NCI-H146 (cell line): Measurements from ENCODE around the gene CACTIN.
"Not testable (repeated sequence)": the region's sequence is repeated elsewhere in the genome, so short reads cannot be mapped to it uniquely, and the experiment has no call there.

Experiments
- DNase-seq: peaks from one replicate; lab custom pipeline; 2025; lab: John Stamatoyannopoulos, UW

Gene CACTIN

GRCh38 chr19:3586707-3587346, 39.8 kb downstream of the CACTIN start:
- DNase-seq, result no peak

GRCh38 chr19:3586127-3586626, 40.4 kb downstream of the CACTIN start:
- peak; percentile 6 for DNase-seq

GRCh38 chr19:3585301-3586126, 41.1 kb downstream of the CACTIN start, which contains the start of gene GIPC3:
Gene GIPC3, plus strand, starts transcription at chr19:3585478. Its CDS starts 120 bp downstream, at chr19:3585598.
- peak; percentile 20 for DNase-seq

- not testable (repeated sequence) for DNase-seq
These were observed 42.4 kb downstream of the CACTIN start for GRCh38 chr19:3584036-3584802.

- not testable (repeated sequence) for DNase-seq
These were observed 44.8 kb downstream of the CACTIN start for GRCh38 chr19:3581792-3582191.

GRCh38 chr19:3580156-3580934, 46.2 kb downstream of the CACTIN start:
- DNase-seq, result no peak

GRCh38 chr19:3578390-3578789, 48.2 kb downstream of the CACTIN start:
- no peak for DNase-seq

- DNase-seq, result no peak
These were observed 48.8 kb downstream of the CACTIN start for GRCh38 chr19:3577723-3578344.

- no peak for DNase-seq
These were observed 49.7 kb downstream of the CACTIN start for GRCh38 chr19:3576696-3577443.

- DNase-seq, result no peak
These were observed 50.5 kb downstream of the CACTIN start for GRCh38 chr19:3575949-3576673.

- no peak for DNase-seq
These were observed 51.3 kb downstream of the CACTIN start for GRCh38 chr19:3575260-3575741.

- DNase-seq, result peak; percentile 82
These were observed 52.5 kb downstream of the CACTIN start for GRCh38 chr19:3573858-3574637.

- no peak for DNase-seq
These were observed 53.3 kb downstream of the CACTIN start for GRCh38 chr19:3573162-3573857.

- no peak for DNase-seq
These were observed 53.8 kb downstream of the CACTIN start, which contains the start of gene HMG20B for GRCh38 chr19:3572855-3573161. Gene HMG20B, plus strand, starts transcription at chr19:3572944. Its CDS starts 366 bp downstream, at chr19:3573310.

- peak; percentile 98 for DNase-seq
These were observed 54.3 kb downstream of the CACTIN start for GRCh38 chr19:3572132-3572854.

- no peak for DNase-seq
These were observed 56.0 kb downstream of the CACTIN start for GRCh38 chr19:3570606-3571011.

GRCh38 chr19:3570042-3570441, 56.5 kb downstream of the CACTIN start:
- DNase-seq, result not testable (repeated sequence)
